ENCODE data around the gene MARF1.

- no peak for TF ChIP-seq POLR2A (IDR thresholded peaks at IDR 0.05; ENCODE audit: low read depth, low read length)
- no peak for TF ChIP-seq POLR2AphosphoS5 (IDR thresholded peaks at IDR 0.05; ENCODE audit: low read depth, low read length)
Observed at GRCh38 chr16:15606518-15607220, 36.3 kb downstream of the MARF1 start.

Data from GM12892 (cell line).